Measurements from ENCODE around the gene DNAJC24. TPM values are rescaled to one million over a fixed set of nuclear protein-coding genes. Genes with fewer than 3 reads are reported as not detected.

DNAJC24 gene
- total RNA-seq, 1 experiment from 2014 or later, result 18.3 TPM

- Histone ChIP-seq H3K27ac (ENCODE audit: low read depth, low read length) (no peak overlapping the region), H4K20me1 (ENCODE audit: insufficient read depth) (no peaks in the 10 kb centered on the region), H3K9me3 (ENCODE audit: control insufficient read depth in 1 of 2, insufficient read depth in 1 of 2, low read depth in 1 of 2, low read length in 2 of 2) (no peaks in the 10 kb centered on the region), H3K4me2 (ENCODE audit: low read length) (no peak overlapping the region), H3K4me1 (ENCODE audit: control insufficient read depth in 1 of 2, insufficient read depth in 2 of 2, low read length in 2 of 2) (no peaks in the 10 kb centered on the region), H3K79me2 (ENCODE audit: insufficient read depth, low read length) (0 out of 2 replicates have a peak, but pooled peaks cover 5% of the 10 kb centered on the region), H3K27me3 (ENCODE audit: insufficient read depth, low read length) (no peaks in the 10 kb centered on the region), H3K9ac (ENCODE audit: low read length) (no peak overlapping the region), H3K9me2 (ENCODE audit: insufficient read depth) (no peaks in the 10 kb centered on the region), H3K36me3 (ENCODE audit: control insufficient read depth in 1 of 2, insufficient read depth in 2 of 2, low read length in 2 of 2) (no peaks in the 10 kb centered on the region), H3K4me3 (replicated peaks in 1 of 2; ENCODE audit: low read depth in 1 of 2, low read length in 2 of 2) (no peak overlapping the region), H2AFZ (ENCODE audit: low read depth, low read length, poor library complexity, severe bottlenecking) (no peak overlapping the region)
- ATAC-seq (no peak), DNase-seq (ENCODE audit: low read depth, low spot score) (no peak)
- no peak for TF ChIP-seq ATF3 (IDR thresholded peaks at IDR 0.05)
- TF ChIP-seq SP1 (IDR thresholded peaks at IDR 0.05; ENCODE audit: low read depth), result no peak
- no peak for TF ChIP-seq JUND (IDR thresholded peaks at IDR 0.05)
- TF ChIP-seq RAD21 (IDR thresholded peaks at IDR 0.05; ENCODE audit: low read depth), result no peak
- TF ChIP-seq EZH2 (IDR thresholded peaks at IDR 0.05), result no peak
- TF ChIP-seq POLR2A (IDR thresholded peaks at IDR 0.05; ENCODE audit: borderline replicate concordance, extremely low read depth, insufficient read depth, insufficient read length), result no peak
- TF ChIP-seq CBX3 (IDR thresholded peaks at IDR 0.05; ENCODE audit: low read depth), result no peak
- no peak for TF ChIP-seq CTCF (IDR thresholded peaks at IDR 0.05 in 2 of 3, conservative IDR thresholded peaks at IDR 0.05 in 1 of 3; ENCODE audit: borderline replicate concordance in 1 of 3, insufficient read depth in 1 of 3, low read depth in 2 of 3, low read length in 2 of 3)
- intact Hi-C loops (cut with micrococcal nuclease), result loop anchor here (10.0 kb wide), 1 partner anchor 62 kb away; no protein-coding TSS in a partner anchor
- BruUV-seq (replicated peaks), result no TSS peak
- ChIA-PET RAD21 (ENCODE audit: low non-redundant PET in 1 of 2, low total read pairs in 2 of 2, uncharacterized antibody in 2 of 2, unreplicated experiment in 2 of 2) (no interaction called here), CTCF (no interaction called here), POLR2A (no interaction called here)
Measured at GRCh38 chr11:31412946-31413345, 43.3 kb downstream of the DNAJC24 start.

- H3K4me1 ChIP-seq (ENCODE audit: control insufficient read depth in 1 of 2, insufficient read depth in 2 of 2, low read length in 2 of 2), result no peaks in the 10 kb centered on the region
- ChIA-PET RAD21 (ENCODE audit: low non-redundant PET in 1 of 2, low total read pairs in 2 of 2, uncharacterized antibody in 2 of 2, unreplicated experiment in 2 of 2) (no interaction called here), POLR2A (no interaction called here), CTCF (no interaction called here)
- H3K4me2 ChIP-seq (ENCODE audit: low read length), result no peak overlapping the region
- intact Hi-C loops (cut with micrococcal nuclease), result loop anchor here (10.0 kb wide), 1 partner anchor 60 kb away; no protein-coding TSS in a partner anchor
- no peaks in the 10 kb centered on the region for H4K20me1 ChIP-seq (ENCODE audit: insufficient read depth)
- no peaks in the 10 kb centered on the region for H3K27me3 ChIP-seq (ENCODE audit: insufficient read depth, low read length)
- no peak overlapping the region for H3K4me3 ChIP-seq (replicated peaks in 1 of 2; ENCODE audit: low read depth in 1 of 2, low read length in 2 of 2)
- H2AFZ ChIP-seq (ENCODE audit: low read depth, low read length, poor library complexity, severe bottlenecking), result no peak overlapping the region
- H3K36me3 ChIP-seq (ENCODE audit: control insufficient read depth in 1 of 2, insufficient read depth in 2 of 2, low read length in 2 of 2), result no peaks in the 10 kb centered on the region
- no peak overlapping the region for H3K9ac ChIP-seq (ENCODE audit: low read length)
- no peaks in the 10 kb centered on the region for H3K9me3 ChIP-seq (ENCODE audit: control insufficient read depth in 1 of 2, insufficient read depth in 1 of 2, low read depth in 1 of 2, low read length in 2 of 2)
- no TSS peak for BruUV-seq (replicated peaks)
- H3K79me2 ChIP-seq (ENCODE audit: insufficient read depth, low read length), result 0 out of 2 replicates have a peak, but pooled peaks cover 2% of the 10 kb centered on the region
- no peak for ATAC-seq
- H3K9me2 ChIP-seq (ENCODE audit: insufficient read depth), result no peaks in the 10 kb centered on the region
- DNase-seq (ENCODE audit: low read depth, low spot score), result no peak
- H3K27ac ChIP-seq (ENCODE audit: low read depth, low read length), result no peak overlapping the region
- no peak for TF ChIP-seq CTCF (IDR thresholded peaks at IDR 0.05 in 2 of 3, conservative IDR thresholded peaks at IDR 0.05 in 1 of 3; ENCODE audit: borderline replicate concordance in 1 of 3, insufficient read depth in 1 of 3, low read depth in 2 of 3, low read length in 2 of 3)
- no peak for TF ChIP-seq JUND (IDR thresholded peaks at IDR 0.05)
- TF ChIP-seq RAD21 (IDR thresholded peaks at IDR 0.05; ENCODE audit: low read depth), result no peak
- TF ChIP-seq, protein P1, sequence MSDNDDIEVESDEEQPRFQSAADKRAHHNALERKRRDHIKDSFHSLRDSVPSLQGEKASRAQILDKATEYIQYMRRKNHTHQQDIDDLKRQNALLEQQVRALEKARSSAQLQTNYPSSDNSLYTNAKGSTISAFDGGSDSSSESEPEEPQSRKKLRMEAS (IDR thresholded peaks at IDR 0.05), result no peak
- no peak for TF ChIP-seq ATF3 (IDR thresholded peaks at IDR 0.05)
- TF ChIP-seq ELF1 (IDR thresholded peaks at IDR 0.05; ENCODE audit: borderline replicate concordance, low read depth), result no peak
- TF ChIP-seq TCF7L2 (IDR thresholded peaks at IDR 0.05; ENCODE audit: borderline replicate concordance, extremely low read depth, insufficient read depth, insufficient read length), result no peak
- TF ChIP-seq EZH2phosphoT487 (IDR thresholded peaks at IDR 0.05; ENCODE audit: borderline replicate concordance), result no peak
- TF ChIP-seq SRF (IDR thresholded peaks at IDR 0.05; ENCODE audit: low read depth), result no peak
- no peak for TF ChIP-seq SIN3A (IDR thresholded peaks at IDR 0.05; ENCODE audit: low read depth)
Measured at GRCh38 chr11:31414338-31414737, 44.7 kb downstream of the DNAJC24 start.
